ENCODE measurements around the gene SPAG16.
"Not testable (repeated sequence)": the region's sequence is repeated elsewhere in the genome, so short reads cannot be mapped to it uniquely, and the experiment has no call there.

SPAG16 gene

GRCh38 chr2:213848631-213849030 lies 564.4 kb downstream of the SPAG16 start:
- no peak for DNase-seq

DNA sequence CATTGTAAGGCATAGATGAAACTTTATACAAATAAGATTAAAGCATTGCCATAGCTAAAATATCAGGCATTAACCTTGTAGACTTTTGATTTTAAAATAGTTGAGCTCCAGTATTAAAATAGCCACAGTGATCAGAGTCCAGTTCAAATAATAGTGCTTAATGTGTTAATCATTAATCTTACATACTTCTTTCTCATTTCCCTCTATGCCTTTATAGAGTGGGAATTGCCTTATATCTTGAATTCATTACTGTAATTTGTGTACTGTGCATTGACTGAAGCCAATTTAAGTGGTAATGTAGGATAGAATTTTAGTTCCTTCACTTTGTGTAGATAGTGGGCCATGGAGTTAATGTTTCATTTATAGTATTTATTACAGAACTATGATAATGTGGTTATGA lies 577.4 kb downstream of the SPAG16 start:
- no peak for DNase-seq

DNA sequence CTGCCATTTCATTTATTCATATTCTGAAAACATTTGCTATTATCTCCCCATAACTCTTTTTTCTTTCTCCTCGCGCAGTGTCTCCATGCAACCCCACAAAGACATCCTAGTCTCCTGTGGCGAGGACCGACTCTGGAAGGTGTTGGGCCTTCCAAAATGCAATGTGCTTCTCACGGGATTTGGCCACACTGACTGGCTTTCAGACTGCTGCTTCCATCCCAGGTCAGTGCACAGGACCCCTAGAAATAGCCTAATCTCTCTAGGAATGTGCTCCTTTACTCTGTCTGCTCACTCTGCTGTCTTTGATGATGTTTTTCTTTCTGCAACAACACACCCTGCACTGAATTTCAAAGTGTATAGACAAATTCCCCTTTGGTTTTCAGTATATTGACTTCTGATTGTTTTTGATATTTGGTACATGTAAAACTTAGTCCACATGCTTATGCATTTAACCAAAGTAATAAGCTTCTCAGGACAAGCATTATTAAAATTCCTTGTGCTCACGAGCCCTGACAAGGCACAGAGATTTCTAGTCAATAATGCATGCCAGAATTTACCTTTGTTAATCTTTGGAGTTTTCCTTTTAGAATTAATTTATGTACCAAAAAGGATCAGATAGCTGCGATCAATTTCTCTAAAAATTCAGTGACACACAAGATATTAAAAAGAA lies 578.3 kb downstream of the SPAG16 start:
- DNase-seq = no peak

DNA sequence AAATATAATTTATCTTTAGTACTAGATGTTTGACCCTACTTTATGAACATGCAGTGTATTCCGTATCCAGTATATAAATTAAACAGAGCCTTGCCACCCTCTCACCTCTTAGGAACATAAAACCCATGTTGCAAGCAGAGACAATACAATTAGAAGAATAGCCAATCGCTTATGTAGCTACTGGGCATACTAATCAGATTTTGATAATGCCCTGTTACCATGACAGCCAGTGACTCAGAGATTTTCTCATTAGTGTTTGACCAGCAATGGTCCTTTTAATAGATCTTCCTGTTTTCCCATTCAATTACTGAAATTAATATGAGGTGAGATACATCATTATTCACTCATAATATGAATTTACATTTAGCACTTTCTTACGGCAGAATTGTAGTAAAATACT lies 579.3 kb downstream of the SPAG16 start:
- DNase-seq = no peak

DNA sequence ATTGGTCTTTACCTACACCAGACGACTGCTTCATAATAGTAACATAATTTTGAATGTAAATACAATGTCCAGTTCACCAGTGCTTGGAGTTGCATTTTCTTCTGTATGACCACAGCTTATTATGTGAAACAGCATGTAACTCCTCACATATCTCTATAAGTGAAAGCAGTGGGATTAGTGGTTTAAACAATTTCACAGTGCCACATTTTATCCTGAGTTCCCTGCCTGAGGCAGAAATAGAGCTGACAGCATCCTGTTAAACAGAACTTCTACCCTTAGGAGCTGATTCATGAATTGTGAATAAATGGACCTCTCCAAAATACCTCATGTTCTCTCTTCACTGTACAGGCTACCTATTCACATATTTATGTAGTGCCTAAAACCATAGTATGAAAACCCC lies 584.3 kb downstream of the SPAG16 start:
- DNase-seq = no peak

DNA sequence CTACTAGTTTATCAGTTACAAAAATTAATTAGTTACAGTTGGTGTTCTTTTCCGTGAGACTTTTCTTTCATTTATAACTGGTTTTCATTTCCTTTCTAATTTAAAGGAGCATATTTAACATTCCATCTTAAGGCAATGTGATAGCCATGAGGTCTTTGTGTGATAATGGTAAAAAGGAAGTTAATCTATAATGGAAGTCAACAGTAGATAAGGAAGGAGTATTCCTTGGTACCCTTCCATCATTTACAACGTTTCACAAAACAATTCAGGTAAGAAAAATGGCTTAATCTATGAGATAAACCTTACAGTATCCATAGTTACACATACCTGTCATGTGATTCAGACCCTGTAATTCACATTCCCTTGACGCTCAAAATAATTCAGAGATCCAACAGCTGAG lies 601.2 kb downstream of the SPAG16 start:
- no peak for DNase-seq

GRCh38 chr2:213914510-213914909 lies 630.2 kb downstream of the SPAG16 start:
- DNase-seq = no peak

DNA sequence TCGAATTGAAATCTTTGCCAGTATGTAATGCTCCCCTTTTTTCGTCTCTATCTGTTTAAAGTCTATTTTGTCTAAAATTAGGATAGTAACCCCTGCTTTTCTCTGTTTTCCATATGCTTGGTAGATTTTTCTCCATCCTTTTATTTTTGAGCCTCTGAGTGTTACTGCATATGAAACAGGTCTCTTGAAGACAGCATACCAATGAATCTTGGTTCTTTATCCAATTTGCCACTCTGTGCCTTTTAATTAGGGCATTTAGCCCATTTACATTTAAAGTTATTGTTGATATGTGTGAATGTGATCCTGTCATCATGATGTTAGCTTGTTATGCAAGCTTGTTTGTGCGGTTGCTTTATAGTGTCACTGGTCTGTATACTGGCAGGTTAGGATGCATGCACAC lies 635.8 kb downstream of the SPAG16 start:
- DNase-seq = no peak

- peak; percentile 76 for DNase-seq
Measured at GRCh38 chr2:213923543-213923942, 639.3 kb downstream of the SPAG16 start.

GRCh38 chr2:213934560-213934959 lies 650.3 kb downstream of the SPAG16 start:
- DNase-seq = no peak

- DNase-seq = no peak
Measured at GRCh38 chr2:213958086-213958485, 673.8 kb downstream of the SPAG16 start.

DNA sequence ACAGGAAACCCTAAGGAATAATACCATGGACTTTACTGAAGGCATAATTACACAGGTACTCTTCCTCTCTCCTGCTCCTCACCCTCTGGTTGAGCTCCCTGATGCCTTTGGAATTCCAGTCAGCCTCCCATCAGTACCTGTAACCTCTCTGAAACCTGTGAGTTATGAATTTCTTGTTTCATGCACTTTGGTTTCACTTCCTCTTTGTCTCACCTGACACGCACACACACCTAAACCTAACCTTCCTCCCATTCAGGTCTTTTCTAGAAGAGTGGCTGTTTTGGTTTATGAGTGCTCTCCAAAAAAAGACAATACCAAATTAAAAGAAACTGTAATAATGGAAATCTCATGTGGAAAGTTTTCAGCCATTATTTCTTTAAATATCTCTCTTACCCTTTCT lies 675.3 kb downstream of the SPAG16 start:
- no peak for DNase-seq

- no peak for DNase-seq
Measured at GRCh38 chr2:213971536-213971935, 687.3 kb downstream of the SPAG16 start.

GRCh38 chr2:213980883-213981282 lies 696.6 kb downstream of the SPAG16 start:
- no peak for DNase-seq

GRCh38 chr2:213989207-213989606 lies 704.9 kb downstream of the SPAG16 start:
- DNase-seq = no peak

DNA sequence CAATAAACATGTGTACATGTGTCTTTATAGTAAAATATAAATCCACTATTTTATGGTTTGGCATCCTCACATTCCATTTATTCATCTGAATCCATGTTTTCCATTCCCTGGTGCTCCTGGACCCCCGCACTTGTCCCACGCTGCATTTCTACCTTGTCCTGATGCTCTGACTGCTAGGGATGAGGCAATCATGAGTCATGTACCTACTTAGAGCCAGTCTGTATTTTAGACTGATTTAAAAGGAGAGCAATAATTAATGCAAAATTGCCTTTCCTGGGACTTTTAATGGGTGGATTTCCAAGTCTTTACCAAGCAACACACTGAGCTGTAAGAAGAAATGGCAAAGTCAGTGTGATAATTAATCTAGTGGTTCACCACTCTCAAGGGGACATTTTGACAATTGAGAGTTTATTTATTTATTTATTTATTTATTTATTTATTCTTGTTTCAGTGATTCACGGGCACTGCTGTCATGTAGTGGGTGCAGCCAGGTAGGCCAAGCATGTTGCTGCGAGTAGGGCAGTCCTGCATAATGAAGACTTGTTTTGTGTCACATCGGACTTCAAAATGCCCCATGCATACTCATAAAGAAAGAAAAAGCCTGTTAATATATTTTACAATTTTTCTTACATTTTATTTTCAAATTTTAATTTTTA lies 707.3 kb downstream of the SPAG16 start:
- no peak for DNase-seq

GRCh38 chr2:213995400-213996105 lies 711.3 kb downstream of the SPAG16 start:
- DNase-seq = no peak

- not testable (repeated sequence) for DNase-seq
Measured at GRCh38 chr2:213998976-213999375, 714.7 kb downstream of the SPAG16 start.

DNA sequence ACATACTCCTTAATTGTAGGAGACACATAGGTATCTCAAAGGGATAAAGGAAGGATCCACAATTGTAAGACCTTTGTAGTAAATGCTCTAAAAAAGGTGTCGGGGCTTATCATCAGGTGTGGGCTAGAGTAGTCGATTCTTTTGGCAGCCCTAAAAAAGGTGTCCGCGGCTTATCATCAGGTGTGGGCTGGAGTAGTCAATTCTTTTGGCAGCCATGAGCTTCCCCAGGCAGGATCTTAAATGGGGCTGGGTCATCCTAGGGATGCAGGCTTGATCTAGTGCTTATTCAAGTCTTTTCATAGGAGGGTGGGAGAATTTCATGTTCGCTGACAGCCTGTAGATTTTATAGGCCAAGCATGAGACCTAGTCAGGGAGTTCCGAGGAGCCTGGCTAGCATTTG lies 720.2 kb downstream of the SPAG16 start:
- DNase-seq = no peak

DNA sequence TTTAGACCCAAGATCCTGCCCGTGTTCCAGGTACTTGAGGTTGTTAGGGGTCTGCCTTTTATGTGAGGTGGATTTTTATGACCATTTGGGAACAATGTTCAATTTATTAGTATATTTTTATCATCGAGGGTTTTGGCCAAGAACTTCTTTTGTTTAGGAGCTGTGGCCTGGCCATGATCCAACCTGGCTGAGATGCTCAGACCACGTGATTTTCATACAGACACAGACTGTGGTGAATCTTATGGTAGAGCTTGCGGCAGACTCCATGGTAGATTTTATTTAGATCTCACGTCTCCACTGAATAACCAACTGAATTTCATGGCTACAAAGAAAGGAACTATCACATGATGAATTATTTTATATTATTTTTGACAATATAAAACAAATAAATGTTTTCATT lies 721.1 kb downstream of the SPAG16 start:
- DNase-seq = peak; percentile 51

GRCh38 chr2:214006601-214007000 lies 722.3 kb downstream of the SPAG16 start:
- no peak for DNase-seq

DNA sequence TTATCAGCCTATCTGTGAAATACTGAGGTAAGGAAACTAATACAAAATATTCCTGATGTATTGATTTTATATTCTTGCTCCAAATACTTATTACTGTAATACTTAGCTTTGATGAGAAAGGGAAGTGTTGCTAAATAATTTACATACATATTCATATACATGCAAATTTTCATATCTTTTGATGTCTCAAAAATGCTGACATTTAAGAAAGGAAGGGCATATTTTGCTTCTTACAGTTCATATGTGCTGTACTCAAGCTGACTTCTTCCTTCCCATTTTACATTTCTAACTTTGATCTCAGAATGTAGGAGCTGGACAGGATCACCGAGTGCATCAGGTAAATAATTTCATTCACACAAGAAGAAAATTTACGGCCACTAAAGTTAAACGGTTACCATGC lies 727.4 kb downstream of the SPAG16 start:
- DNase-seq = no peak

GRCh38 chr2:214014551-214015220 lies 730.4 kb downstream of the SPAG16 start:
- DNase-seq = no peak
